ENCODE results near the gene NXN.

DNA sequence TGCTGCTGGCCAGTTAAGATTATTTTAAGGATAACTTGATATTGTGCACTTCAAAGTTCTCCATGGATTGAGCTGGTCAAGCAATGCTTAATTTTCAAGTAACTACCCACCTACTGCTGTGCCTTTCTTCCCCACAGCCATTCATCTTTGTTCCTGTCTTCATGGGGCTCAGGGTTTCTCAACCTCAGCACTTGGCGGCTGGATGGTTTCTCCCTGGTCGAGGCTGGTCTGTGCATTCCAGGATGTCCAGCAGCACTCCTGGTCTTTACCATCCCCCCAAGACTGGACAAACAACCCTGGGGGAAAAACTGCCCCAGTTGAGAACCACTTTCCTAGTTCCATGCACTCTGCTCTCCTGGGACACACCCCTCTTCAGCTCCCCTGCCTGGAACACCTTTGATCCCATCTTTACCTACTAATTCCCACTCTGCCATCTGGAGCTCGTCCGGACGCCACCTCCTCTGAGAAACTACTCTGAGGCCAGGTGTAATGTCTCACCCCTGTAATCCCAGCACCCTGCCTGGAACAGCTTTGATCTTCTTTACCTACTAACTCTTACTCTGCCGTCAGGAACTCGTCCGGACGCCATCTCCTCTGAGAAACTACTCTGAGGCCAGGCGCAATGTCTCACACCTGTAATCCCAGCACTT lies 81.5 kb downstream of the NXN start:
- TF ChIP-seq POLR2AphosphoS5 (IDR thresholded peaks at IDR 0.05): no peak
- TF ChIP-seq POLR2A (IDR thresholded peaks at IDR 0.05): no peak
- TF ChIP-seq, protein P1, sequence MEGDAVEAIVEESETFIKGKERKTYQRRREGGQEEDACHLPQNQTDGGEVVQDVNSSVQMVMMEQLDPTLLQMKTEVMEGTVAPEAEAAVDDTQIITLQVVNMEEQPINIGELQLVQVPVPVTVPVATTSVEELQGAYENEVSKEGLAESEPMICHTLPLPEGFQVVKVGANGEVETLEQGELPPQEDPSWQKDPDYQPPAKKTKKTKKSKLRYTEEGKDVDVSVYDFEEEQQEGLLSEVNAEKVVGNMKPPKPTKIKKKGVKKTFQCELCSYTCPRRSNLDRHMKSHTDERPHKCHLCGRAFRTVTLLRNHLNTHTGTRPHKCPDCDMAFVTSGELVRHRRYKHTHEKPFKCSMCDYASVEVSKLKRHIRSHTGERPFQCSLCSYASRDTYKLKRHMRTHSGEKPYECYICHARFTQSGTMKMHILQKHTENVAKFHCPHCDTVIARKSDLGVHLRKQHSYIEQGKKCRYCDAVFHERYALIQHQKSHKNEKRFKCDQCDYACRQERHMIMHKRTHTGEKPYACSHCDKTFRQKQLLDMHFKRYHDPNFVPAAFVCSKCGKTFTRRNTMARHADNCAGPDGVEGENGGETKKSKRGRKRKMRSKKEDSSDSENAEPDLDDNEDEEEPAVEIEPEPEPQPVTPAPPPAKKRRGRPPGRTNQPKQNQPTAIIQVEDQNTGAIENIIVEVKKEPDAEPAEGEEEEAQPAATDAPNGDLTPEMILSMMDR (IDR thresholded peaks at IDR 0.05): no peak

All from gastroesophageal sphincter (tissue), 3 donors.